Activated CD8-positive, alpha-beta T cell treated with anti-CD3 and anti-CD28 coated beads, Interleukin-2, amount 10 ng/mL, durations not matched to agents 7 days and 5 days (primary cell): ENCODE data around the gene ATP6V0A4. TPM values are rescaled to one million over a fixed set of nuclear protein-coding genes. Genes with fewer than 3 reads are reported as not detected.

ENCODE experiments used
- ATAC-seq: fragments of 150-1000 bp; cut with Tn5 transposase; one replicate; pipeline ENCODE4 v1.10.0; 2021; ENCODE audit warnings: moderate library complexity
- CTCF ChIA-PET: fragments of 350-600 bp; sonication (Branson Sonifier 250); formaldehyde crosslinking; loops from one replicate; lab custom pipeline; 2021; ENCODE audit warnings: antibody characterized with exemption; lab: Charles Lee
- POLR2A ChIA-PET: fragments of 350-600 bp; sonication (Branson Sonifier 250); formaldehyde crosslinking; loops from one replicate; lab custom pipeline; 2021; ENCODE audit warnings: antibody characterized with exemption; lab: Charles Lee
- DNase-seq: peaks from one replicate; pipeline ENCODE4 v3.0.0-alpha.2; 2020
- H3K27ac Mint-ChIP-seq: one replicate; pipeline ENCODE4 v1.8.0; 2021; ENCODE audit warnings: mild to moderate bottlenecking, mixed read lengths
- H3K27me3 Mint-ChIP-seq: one replicate; pipeline ENCODE4 v1.8.0; 2021; ENCODE audit warnings: low read depth, mixed read lengths
- H3K36me3 Mint-ChIP-seq: one replicate; pipeline ENCODE4 v1.8.0; 2021; ENCODE audit warnings: low read depth, mixed read lengths
- H3K4me1 Mint-ChIP-seq: one replicate; pipeline ENCODE4 v1.8.0; 2021; ENCODE audit warnings: low read depth, mixed read lengths
- H3K4me3 Mint-ChIP-seq: one replicate; pipeline ENCODE4 v1.8.0; 2021; ENCODE audit warnings: mild to moderate bottlenecking, mixed read lengths
- H3K9me3 Mint-ChIP-seq: one replicate; pipeline ENCODE4 v1.8.0; 2022; ENCODE audit warnings: mixed read lengths; ENCODE audit not compliant: insufficient read depth
- total RNA-seq, 2 experiments: library from RNA; stranded (reverse); gene quantifications; one replicate each; pipeline ENCODE4 v1.2.3, GENCODE V29; 2021

ATP6V0A4 gene
- total RNA-seq, 2 experiments from 2014 or later = not detected

DNA sequence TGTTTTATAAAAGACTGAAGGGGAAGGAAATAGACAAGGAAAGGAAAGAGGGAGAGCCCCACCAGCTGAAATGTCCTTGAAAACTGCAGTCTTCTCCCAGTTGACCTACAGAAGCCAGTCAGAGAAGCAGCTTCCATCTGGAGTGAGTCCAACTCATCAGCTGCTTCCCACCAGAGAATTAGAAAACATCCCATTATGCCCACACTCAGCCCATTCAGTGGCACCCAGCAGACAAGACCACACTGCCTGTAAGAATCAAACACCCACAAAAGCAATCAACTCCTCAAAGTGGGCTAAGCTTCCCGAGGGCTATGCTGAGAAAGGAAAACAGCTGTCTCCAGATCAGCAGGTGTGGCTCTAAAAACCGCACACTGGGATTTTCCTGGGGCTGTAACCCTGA lies 29.8 kb downstream of the ATP6V0A4 start:
- Mint-ChIP-seq H3K4me1 (no peaks in the 10 kb centered on the region), H3K9me3 (no peaks in the 10 kb centered on the region), H3K4me3 (no peak overlapping the region), H3K27me3 (peaks cover 2% of the 10 kb centered on the region), H3K36me3 (no peaks in the 10 kb centered on the region), H3K27ac (no peak overlapping the region)
- ATAC-seq (no peak), DNase-seq (no peak)
- ChIA-PET POLR2A (no interaction called here), CTCF (no interaction called here)

DNA sequence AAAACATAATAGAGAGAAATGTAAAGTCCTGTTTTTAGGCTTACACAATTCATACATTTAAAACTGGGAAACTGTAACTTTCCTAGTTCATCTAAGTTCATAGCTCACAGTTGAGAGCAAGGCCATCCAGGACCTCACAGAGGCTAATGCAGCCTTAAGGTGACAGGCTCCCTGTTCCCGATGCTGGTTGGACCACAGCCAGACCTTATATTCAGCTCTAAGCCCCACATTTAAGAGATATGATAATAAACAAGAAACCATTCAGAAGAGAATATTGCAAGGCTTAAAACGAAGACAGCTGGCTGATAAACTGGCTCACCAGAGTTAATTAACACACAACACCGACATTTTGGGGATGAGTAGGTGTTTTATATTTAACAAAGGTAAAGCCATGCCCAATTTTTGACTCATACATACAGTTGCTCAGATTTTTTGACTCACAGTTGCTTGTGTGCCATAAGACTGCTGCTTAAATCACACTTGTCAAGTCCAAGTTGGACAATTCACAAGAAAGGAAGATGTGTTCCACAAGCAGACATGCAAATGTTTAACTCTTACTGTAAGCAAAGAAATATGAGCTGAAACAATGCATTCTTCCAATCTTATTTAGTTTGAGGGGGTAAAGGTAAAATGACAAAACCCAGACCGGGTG lies 41.3 kb downstream of the ATP6V0A4 start:
- Mint-ChIP-seq H3K27me3 (no peaks in the 10 kb centered on the region), H3K36me3 (no peaks in the 10 kb centered on the region), H3K27ac (no peak overlapping the region), H3K4me3 (no peak overlapping the region), H3K4me1 (peaks cover 37% of the 10 kb centered on the region), H3K9me3 (no peaks in the 10 kb centered on the region)
- no peak for DNase-seq
- ATAC-seq = no peak
- CTCF ChIA-PET = interaction anchor here (2.4 kb wide), 1 partner anchor 18 kb away, joined by 10 read pairs; no protein-coding TSS in a partner anchor
- POLR2A ChIA-PET = interaction anchor here (0.5 kb wide), 1 partner anchor 338 kb away, joined by 3 read pairs; no protein-coding TSS in a partner anchor

DNA sequence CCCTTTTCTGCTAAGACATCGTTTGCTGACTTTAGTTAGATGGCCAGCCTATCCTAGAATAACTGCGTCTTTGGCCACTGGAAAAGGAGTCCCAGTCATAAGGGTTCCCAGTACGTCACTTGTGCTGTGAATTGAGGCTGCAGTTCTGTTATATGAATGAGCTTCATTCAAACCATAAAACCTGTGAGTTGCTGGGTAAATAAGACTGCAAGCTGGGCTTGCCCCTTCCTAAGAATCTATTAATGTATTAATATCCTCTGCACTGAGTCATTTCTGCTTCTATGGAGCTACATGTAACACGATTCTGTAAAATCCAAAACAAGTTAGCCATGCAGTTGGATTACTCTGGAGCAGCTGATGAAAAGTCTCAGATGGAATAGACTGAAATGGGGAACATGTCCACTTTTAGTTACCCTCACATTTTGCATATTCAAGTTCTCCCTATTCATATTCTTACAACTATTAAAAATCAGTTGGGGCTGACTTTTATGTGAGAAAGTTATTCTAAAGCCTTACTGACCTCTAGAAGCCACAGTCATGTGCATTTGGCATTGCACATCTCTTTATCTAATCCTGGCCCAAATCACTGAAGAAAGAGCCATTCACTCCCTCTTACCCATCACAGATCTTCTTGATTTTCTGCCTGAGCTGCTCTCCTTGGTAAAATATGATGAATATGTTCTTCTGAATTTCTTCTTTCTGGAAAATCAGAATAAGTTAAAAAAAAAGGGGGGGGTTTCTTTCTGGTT lies 42.0 kb downstream of the ATP6V0A4 start:
- ChIA-PET CTCF (interaction anchor here (2.4 kb wide), 1 partner anchor 17 kb away, joined by 10 read pairs; no protein-coding TSS in a partner anchor), POLR2A (interaction anchor here (0.5 kb wide), 1 partner anchor 339 kb away, joined by 3 read pairs; no protein-coding TSS in a partner anchor)
- H3K27ac Mint-ChIP-seq = no peak overlapping the region
- H3K4me3 Mint-ChIP-seq = no peak overlapping the region
- no peaks in the 10 kb centered on the region for H3K27me3 Mint-ChIP-seq
- ATAC-seq = no peak
- no peaks in the 10 kb centered on the region for H3K36me3 Mint-ChIP-seq
- H3K4me1 Mint-ChIP-seq = peaks cover 42% of the 10 kb centered on the region
- DNase-seq = no peak
- no peaks in the 10 kb centered on the region for H3K9me3 Mint-ChIP-seq

DNA sequence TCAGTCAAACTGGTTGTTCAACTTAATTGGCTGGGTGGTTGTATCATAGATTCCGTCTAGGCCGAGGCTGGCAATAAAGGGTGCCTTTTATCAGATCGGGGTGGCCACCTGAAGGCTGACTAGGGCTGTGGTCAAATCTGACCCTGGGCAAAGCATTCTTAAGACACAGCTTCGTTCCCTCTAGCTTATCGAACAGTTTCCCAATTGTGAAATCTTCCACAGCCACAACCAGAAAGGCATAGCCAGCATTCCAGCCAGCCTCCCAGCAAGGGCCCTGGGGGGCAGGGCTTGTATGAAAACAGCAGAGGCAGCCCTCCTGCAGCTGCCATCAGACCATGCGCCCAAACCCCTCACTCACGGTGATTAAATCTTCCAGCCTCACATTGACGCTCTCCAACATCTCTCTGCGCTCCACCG lies 42.7 kb downstream of the ATP6V0A4 start:
- CTCF ChIA-PET = interaction anchor here (1.0 to 2.4 kb wide), 2 partner anchors 17 to 131 kb away, joined by 3 to 10 read pairs; no protein-coding TSS in a partner anchor

DNA sequence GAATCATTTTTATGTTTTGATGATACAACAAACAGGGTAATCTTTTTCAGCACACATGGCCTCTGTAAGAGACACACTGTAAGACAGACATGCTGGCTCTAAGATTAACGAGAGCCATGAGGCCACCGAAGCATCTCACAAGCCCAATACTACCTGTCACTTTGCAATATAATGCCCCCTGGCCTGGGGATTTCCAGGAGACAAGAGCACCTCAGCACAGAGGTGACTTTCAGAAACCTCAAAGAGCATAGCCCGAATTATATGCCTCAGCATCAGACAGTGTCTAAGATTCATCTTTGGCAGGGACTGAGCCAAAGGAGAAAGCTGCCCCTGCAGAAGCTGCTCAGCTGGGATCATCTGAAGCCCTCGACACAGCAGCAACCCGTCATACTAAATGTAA lies 44.4 kb downstream of the ATP6V0A4 start:
- POLR2A ChIA-PET = interaction anchor here (0.7 to 1.4 kb wide), 2 partner anchors 15 to 280 kb away, joined by 3 to 5 read pairs; no protein-coding TSS in a partner anchor
- Mint-ChIP-seq H3K4me1 (peaks cover 66% of the 10 kb centered on the region), H3K36me3 (no peaks in the 10 kb centered on the region), H3K27ac (peak overlapping the region; percentile 87), H3K9me3 (no peaks in the 10 kb centered on the region), H3K4me3 (no peak overlapping the region), H3K27me3 (peaks cover 4% of the 10 kb centered on the region)
- CTCF ChIA-PET = interaction anchor here (1.4 kb wide), 1 partner anchor 379 kb away, joined by 3 read pairs; no protein-coding TSS in a partner anchor
- no peak for DNase-seq
- ATAC-seq = no peak

More for the DNA sequence above, 42.7 kb downstream of the ATP6V0A4 start:
- Mint-ChIP-seq H3K36me3 (no peaks in the 10 kb centered on the region), H3K4me1 (peaks cover 49% of the 10 kb centered on the region), H3K9me3 (no peaks in the 10 kb centered on the region), H3K27ac (no peak overlapping the region), H3K4me3 (no peak overlapping the region), H3K27me3 (peaks cover 3% of the 10 kb centered on the region)
- no peak for ATAC-seq
- no peak for DNase-seq
- POLR2A ChIA-PET = no interaction called here

DNA sequence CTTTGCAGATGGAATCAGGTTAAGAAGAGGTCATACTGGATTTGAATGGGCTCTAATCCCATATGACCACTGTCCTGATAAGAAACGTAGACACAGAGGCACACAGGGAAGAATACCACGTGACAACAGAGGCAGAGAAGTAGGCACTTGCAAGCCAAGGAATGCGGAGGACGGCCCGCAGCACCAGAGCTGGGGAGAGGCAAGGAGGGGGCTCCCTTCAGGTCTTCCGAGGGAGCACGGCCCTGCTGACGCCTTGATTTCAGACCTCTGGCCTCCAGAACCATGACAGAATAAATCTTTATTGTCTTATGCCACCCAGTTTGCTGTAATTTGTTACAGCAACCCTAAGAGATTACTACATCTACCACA lies 44.9 kb downstream of the ATP6V0A4 start:
- POLR2A ChIA-PET = interaction anchor here (0.7 to 1.4 kb wide), 2 partner anchors 14 to 280 kb away, joined by 3 to 5 read pairs; no protein-coding TSS in a partner anchor
- CTCF ChIA-PET = interaction anchor here (1.4 to 6.1 kb wide), 2 partner anchors 14 to 379 kb away, joined by 3 to 40 read pairs; no protein-coding TSS in a partner anchor
- no peaks in the 10 kb centered on the region for H3K36me3 Mint-ChIP-seq
- peak overlapping the region; percentile 16 for H3K4me3 Mint-ChIP-seq
- H3K4me1 Mint-ChIP-seq = peaks cover 67% of the 10 kb centered on the region
- DNase-seq (no peak), ATAC-seq (no peak)
- H3K27ac Mint-ChIP-seq = peak overlapping the region; percentile 87
- H3K9me3 Mint-ChIP-seq = no peaks in the 10 kb centered on the region
- H3K27me3 Mint-ChIP-seq = peaks cover 4% of the 10 kb centered on the region

DNA sequence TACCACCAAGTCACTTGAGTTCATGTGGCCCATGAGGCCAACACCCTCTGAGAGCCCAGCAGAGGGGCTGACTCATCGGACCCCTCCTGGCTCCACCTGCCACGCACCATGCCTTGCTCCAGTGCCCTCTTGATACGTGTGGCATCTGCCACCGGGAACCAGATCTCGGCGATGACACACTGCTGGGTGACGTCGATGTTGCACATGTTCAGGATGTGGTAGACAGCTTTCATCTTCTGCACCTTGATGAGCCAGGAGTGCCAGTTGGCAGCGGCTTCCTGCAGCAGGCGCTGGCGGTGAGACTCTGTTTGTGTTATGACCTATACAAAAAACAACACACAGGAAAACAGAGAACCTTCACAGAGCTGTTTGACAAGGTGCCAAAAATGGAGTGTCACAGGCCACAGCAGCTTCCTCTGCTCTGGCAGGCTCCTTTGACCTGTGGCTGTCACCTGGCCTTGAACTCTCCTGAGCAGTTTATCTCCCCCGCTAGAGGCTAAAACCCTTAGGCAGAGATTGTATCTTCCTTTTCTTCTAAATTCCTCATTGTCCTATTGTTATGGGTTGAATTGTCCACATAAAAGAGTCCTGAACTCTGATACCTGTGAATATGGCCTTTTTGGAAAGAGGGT lies 45.4 kb downstream of the ATP6V0A4 start:
- peaks cover 66% of the 10 kb centered on the region for H3K4me1 Mint-ChIP-seq
- ATAC-seq (peak; percentile 94), DNase-seq (peak; percentile 95)
- CTCF ChIA-PET = interaction anchor here (0.7 to 6.1 kb wide), 3 partner anchors 9 to 380 kb away, joined by 3 to 40 read pairs (median 4); no protein-coding TSS in a partner anchor
- H3K9me3 Mint-ChIP-seq = no peaks in the 10 kb centered on the region
- H3K27ac Mint-ChIP-seq = peak overlapping the region; percentile 87
- H3K27me3 Mint-ChIP-seq = peaks cover 4% of the 10 kb centered on the region
- no peaks in the 10 kb centered on the region for H3K36me3 Mint-ChIP-seq
- POLR2A ChIA-PET = interaction anchor here (1.4 kb wide), 1 partner anchor 14 kb away, joined by 5 read pairs; no protein-coding TSS in a partner anchor
- H3K4me3 Mint-ChIP-seq = peak overlapping the region; percentile 16

DNA sequence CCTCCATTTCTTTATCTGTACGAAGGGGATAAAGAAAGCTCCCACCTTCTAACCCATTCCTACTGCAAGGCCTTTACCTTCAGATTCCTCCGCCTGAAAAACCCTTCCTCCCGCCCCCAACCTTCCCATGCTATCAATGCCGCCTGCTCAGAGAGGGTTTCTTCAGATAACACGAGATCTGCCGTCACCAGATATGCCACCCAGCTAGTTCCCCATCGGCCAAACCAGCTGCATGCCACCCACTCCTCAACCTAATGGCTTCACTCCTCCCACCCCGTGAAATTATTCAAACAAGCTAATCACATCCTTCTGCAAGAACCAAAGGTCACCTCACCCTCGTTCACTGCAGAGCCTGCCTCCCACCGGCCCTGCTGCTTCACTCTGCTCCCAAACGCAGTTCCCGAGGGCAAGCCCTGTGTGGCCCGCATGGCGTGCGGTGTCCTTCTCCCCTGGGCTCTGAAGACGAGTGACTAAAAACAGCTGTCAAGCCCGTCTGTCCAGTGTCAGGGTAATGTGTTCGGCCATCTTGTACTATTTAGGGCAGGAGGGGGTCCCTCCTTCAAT lies 47.0 kb downstream of the ATP6V0A4 start:
- peaks cover 4% of the 10 kb centered on the region for H3K27me3 Mint-ChIP-seq
- CTCF ChIA-PET = interaction anchor here (6.1 kb wide), 1 partner anchor 12 kb away, joined by 40 read pairs; no protein-coding TSS in a partner anchor
- POLR2A ChIA-PET = no interaction called here
- no peaks in the 10 kb centered on the region for H3K9me3 Mint-ChIP-seq
- H3K4me1 Mint-ChIP-seq = peaks cover 58% of the 10 kb centered on the region
- H3K4me3 Mint-ChIP-seq = no peak overlapping the region
- DNase-seq (no peak), ATAC-seq (no peak)
- H3K27ac Mint-ChIP-seq = peak overlapping the region; percentile 76
- H3K36me3 Mint-ChIP-seq = no peaks in the 10 kb centered on the region

DNA sequence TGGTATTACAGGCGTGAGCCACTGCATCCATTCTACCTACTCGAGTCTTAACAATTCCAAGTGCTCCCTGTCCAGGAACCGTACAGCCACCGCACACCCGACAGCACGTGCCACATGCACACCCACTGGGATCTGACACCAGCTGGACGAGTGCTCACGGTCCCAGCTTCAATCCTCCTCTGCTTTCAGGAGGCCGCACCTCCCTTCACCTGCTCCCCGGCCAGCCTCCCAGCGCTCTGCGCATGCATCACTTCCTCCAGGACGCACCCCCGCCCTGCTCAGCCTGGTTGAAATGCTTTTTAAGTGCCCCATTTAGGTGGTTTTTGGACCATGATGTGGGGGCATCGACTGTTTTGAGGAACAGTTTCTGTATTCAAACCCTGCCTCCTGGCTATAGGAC lies 47.5 kb downstream of the ATP6V0A4 start:
- POLR2A ChIA-PET = no interaction called here
- H3K4me1 Mint-ChIP-seq = peaks cover 59% of the 10 kb centered on the region

DNA sequence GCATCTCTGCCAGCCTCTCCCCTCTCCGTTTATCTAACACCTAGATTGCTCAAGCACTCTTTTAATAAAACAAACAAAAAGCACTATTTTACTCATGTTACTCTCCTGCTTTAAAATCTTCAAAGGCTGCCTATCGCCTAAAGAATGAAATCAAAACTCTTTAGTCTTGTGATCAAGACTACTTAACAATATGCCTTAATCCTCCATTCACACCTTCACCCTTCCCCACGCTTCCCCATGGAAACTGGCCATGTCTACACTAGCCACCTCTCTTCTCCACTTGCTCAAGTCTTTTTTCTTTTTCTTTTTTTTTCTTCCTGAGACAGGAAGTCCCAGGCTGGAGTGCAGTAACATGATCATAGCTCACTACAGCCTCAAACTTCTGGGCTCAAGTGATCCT lies 48.0 kb downstream of the ATP6V0A4 start:
- Mint-ChIP-seq H3K27ac (no peak overlapping the region), H3K27me3 (peaks cover 4% of the 10 kb centered on the region), H3K36me3 (no peaks in the 10 kb centered on the region), H3K9me3 (no peaks in the 10 kb centered on the region), H3K4me3 (no peak overlapping the region), H3K4me1 (peaks cover 64% of the 10 kb centered on the region)
- no peak for ATAC-seq
- no peak for DNase-seq
- CTCF ChIA-PET = interaction anchor here (6.1 kb wide), 1 partner anchor 11 kb away, joined by 40 read pairs; no protein-coding TSS in a partner anchor
- POLR2A ChIA-PET = no interaction called here

More for the DNA sequence above, 47.5 kb downstream of the ATP6V0A4 start:
- H3K4me3 Mint-ChIP-seq = no peak overlapping the region
- DNase-seq = no peak
- peaks cover 4% of the 10 kb centered on the region for H3K27me3 Mint-ChIP-seq
- CTCF ChIA-PET = interaction anchor here (6.1 kb wide), 1 partner anchor 12 kb away, joined by 40 read pairs; no protein-coding TSS in a partner anchor
- ATAC-seq = no peak
- H3K9me3 Mint-ChIP-seq = no peaks in the 10 kb centered on the region
- H3K36me3 Mint-ChIP-seq = no peaks in the 10 kb centered on the region
- H3K27ac Mint-ChIP-seq = no peak overlapping the region

DNA sequence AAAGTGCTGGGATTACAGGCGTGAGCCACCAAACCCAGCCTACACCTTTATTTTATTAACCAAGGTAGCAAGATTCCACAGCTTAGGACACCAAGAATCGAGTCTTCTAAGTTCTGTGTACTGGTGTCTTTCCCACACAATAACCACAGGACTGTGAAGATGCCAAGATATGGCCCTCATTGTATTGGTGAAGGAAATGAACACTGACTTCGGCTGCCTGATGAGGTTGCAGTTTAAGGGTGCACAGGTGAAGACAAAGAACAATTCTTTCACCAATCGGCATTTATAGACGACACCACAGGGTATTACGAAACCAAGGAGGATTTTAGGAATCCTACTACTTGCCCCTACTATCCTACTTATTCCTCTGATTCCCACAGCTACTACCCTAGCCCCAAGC lies 49.3 kb downstream of the ATP6V0A4 start:
- Mint-ChIP-seq H3K9me3 (no peaks in the 10 kb centered on the region), H3K4me3 (no peak overlapping the region), H3K36me3 (no peaks in the 10 kb centered on the region), H3K27ac (no peak overlapping the region), H3K4me1 (peaks cover 63% of the 10 kb centered on the region), H3K27me3 (peaks cover 4% of the 10 kb centered on the region)
- ChIA-PET POLR2A (no interaction called here), CTCF (interaction anchor here (6.1 kb wide), 1 partner anchor 10 kb away, joined by 40 read pairs; no protein-coding TSS in a partner anchor)
- no peak for DNase-seq
- ATAC-seq = no peak
